Ectodermal cell (in vitro differentiated cells): ENCODE data around the gene DIP2B.

Experiments
- H3K27ac ChIP-seq: 2 replicates; pipeline ENCODE4 v1.7.0; 2013; ENCODE audit warnings: mild to moderate bottlenecking, low read depth, low read length; ENCODE audit not compliant: insufficient read depth, poor library complexity, severe bottlenecking
- H3K27me3 ChIP-seq: 2 replicates; pipeline ENCODE4 v1.7.0; 2013; ENCODE audit warnings: mild to moderate bottlenecking, low read length; ENCODE audit not compliant: insufficient read depth, control insufficient read depth, poor library complexity, severe bottlenecking
- H3K36me3 ChIP-seq: one replicate; pipeline ENCODE4 v1.7.0; 2013; ENCODE audit warnings: low read length; ENCODE audit not compliant: control insufficient read depth, insufficient read depth
- H3K4me1 ChIP-seq: one replicate; pipeline ENCODE4 v1.7.0; 2013; ENCODE audit warnings: low read length; ENCODE audit not compliant: control insufficient read depth, insufficient read depth
- H3K4me3 ChIP-seq: 2 replicates; pipeline ENCODE4 v1.7.0; 2013; ENCODE audit warnings: low read depth, low read length, control low read depth; ENCODE audit not compliant: insufficient read depth
- H3K9me3 ChIP-seq: 2 replicates; pipeline ENCODE4 v1.7.0; 2013; ENCODE audit warnings: mild to moderate bottlenecking, low read length, moderate library complexity; ENCODE audit not compliant: control insufficient read depth
- WGBS, 2 experiments: methylation state at CpG; one replicate each; pipeline ENCODE4 v1.1.7; 2013; ENCODE audit warnings: missing lambda C conversion rate in 2 of 2; 5-methylcytosine and 5-hydroxymethylcytosine counted together

DIP2B gene

GRCh38 chr12:50647031-50647430, 142.2 kb downstream of the DIP2B start:
- Histone ChIP-seq H3K4me1 (no peaks in the 10 kb centered on the region), H3K4me3 (no peak overlapping the region), H3K9me3 (no peaks in the 10 kb centered on the region), H3K27me3 (no peaks in the 10 kb centered on the region), H3K36me3 (no peaks in the 10 kb centered on the region), H3K27ac (no peak overlapping the region)
- 89 to 90% methylated on average over 8 of the region's 8 CpGs for WGBS, 2 experiments

DNA sequence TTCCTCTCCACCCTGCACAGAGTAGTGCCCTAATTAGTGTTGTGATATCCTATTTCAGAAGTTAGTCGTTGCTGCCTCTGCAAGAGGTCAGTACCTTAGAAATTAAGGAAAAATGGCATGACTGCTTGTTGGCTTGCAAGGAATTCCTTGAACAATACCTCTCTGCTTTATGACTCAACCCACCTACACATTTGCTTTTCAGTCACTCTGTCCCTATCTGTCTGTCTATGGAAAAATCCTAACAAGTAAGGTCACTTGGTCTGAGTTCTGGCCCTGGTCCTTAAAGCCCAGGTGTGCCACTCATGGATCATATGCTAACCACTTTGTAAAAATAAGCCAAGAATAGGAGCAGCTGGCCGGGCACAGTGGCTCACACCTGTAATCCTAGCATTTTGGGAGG, 142.7 kb downstream of the DIP2B start:
- no peaks in the 10 kb centered on the region for H3K27me3 ChIP-seq
- 80 to 90% methylated on average over 2 of the region's 2 CpGs for WGBS, 2 experiments
- H3K9me3 ChIP-seq: no peaks in the 10 kb centered on the region
- no peaks in the 10 kb centered on the region for H3K4me1 ChIP-seq
- no peak overlapping the region for H3K27ac ChIP-seq
- H3K4me3 ChIP-seq: no peak overlapping the region
- no peaks in the 10 kb centered on the region for H3K36me3 ChIP-seq

DNA sequence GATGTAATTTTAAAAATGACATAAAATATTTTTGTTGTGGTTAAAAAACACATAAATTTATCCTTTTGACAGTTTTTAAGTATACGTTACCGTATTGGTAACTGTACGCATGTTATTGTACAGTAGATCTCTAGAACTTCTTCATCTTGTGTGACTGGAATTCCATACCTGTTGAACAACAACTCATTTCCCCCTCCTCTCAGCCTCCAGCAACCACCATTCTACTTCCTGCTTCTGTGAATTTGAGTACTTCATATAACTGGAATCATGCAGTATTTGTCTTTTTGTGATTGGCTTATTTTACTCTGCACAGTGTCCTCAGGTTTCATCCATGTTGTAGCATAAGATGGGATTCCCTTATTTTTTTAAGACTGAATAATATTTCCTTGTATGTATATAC, 145.5 kb downstream of the DIP2B start:
- 93 to 98% methylated on average over 3 of the region's 3 CpGs for WGBS, 2 experiments
- Histone ChIP-seq H3K9me3 (no peaks in the 10 kb centered on the region), H3K4me1 (no peaks in the 10 kb centered on the region), H3K27me3 (no peaks in the 10 kb centered on the region), H3K36me3 (no peaks in the 10 kb centered on the region), H3K27ac (no peak overlapping the region), H3K4me3 (no peak overlapping the region)

DNA sequence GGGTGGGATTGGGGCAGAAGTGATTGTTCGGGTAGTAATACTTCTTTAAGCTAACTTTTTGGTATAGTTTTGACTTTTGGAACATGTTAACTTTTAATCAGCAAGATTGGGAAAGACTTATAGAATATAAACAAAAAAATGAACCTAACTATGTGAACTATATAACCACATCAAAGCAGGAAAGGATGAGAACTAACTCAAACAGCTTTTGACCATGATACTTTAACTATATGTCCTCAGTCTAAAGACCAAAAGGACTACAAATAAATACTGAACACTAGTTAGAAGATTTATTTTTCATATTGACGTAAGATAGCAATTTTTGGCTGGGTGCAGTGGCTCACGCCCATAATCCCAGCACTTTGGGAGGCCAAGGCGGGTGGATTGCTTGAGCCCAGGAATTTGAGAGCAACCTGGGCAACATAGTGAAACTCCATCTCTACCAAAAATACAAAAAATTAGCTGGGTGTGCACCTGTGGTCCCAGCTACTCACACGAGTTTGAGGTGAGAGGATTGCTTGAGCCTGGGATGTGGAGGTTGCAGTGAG, 150.7 kb downstream of the DIP2B start:
- H3K27ac ChIP-seq: no peak overlapping the region
- H3K27me3 ChIP-seq: no peaks in the 10 kb centered on the region
- no peaks in the 10 kb centered on the region for H3K9me3 ChIP-seq
- H3K36me3 ChIP-seq: no peaks in the 10 kb centered on the region
- WGBS, 2 experiments: 94% methylated on average over 4 of the region's 5 CpGs
- no peaks in the 10 kb centered on the region for H3K4me1 ChIP-seq
- no peak overlapping the region for H3K4me3 ChIP-seq

- Histone ChIP-seq H3K9me3 (no peaks in the 10 kb centered on the region), H3K27me3 (no peaks in the 10 kb centered on the region), H3K4me1 (no peaks in the 10 kb centered on the region), H3K4me3 (no peak overlapping the region), H3K36me3 (no peaks in the 10 kb centered on the region), H3K27ac (no peak overlapping the region)
- 94 to 100% methylated on average over 2 of the region's 2 CpGs for WGBS, 2 experiments
Measured at GRCh38 chr12:50659260-50659659, 154.5 kb downstream of the DIP2B start.

DNA sequence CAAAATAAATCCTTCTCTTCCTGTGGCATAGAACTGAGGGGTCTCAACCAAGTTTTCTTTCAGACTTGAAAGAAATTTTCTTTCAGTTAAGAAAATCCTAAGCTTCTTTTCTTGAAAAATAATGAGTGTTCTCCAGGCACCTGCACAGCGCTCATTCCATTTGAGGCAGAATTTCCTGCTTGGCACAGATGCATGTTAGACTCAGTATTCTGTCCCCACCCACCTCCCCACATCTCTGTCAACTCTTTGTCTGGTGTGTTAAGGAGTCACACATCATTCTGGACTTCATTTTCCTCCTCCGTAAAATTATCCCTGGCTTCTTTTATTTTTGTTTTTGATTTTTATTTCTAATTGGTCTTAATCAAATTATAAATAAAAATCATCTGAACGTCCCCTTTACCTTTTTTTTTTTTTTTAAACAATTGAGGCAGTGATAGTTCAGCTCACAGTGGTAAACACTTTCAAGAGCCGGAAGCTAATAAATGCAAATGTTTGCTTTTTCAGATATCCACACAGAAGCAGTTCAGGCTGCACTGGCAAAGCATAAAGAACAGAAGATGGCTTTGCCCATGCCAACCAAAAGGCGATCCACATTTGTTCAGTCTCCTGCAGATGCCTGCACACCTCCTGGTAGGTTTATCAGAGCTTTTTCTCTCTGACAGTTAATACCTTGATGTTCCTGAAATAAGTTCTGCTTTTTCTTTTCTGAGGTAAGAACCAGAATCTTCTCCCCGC, 155.1 kb downstream of the DIP2B start:
- no peaks in the 10 kb centered on the region for H3K36me3 ChIP-seq
- H3K9me3 ChIP-seq: no peaks in the 10 kb centered on the region
- H3K27me3 ChIP-seq: no peaks in the 10 kb centered on the region
- no peaks in the 10 kb centered on the region for H3K4me1 ChIP-seq
- H3K27ac ChIP-seq: no peak overlapping the region
- 91 to 96% methylated on average over 5 of the region's 6 CpGs for WGBS, 2 experiments
- H3K4me3 ChIP-seq: no peak overlapping the region

DNA sequence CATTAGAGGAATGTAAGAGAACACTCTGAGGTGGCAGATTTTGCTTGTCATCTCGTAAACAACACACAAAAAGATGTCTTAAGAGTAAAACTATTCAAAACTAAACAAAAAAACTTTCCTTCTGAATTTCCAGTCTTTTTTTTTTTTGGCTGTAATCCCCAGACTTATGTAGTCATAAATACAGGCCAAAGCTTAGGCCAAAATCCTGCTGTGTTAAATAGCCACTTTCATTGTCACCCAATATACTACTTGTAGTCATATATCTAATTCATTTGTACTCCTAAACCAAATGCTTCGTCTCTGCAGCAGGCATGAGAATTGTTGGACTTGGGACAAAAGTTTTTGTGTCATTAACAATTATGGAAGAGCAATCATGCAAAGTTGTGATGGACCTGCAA, 155.6 kb downstream of the DIP2B start:
- Histone ChIP-seq H3K4me1 (no peaks in the 10 kb centered on the region), H3K27ac (no peak overlapping the region), H3K36me3 (no peaks in the 10 kb centered on the region), H3K9me3 (no peaks in the 10 kb centered on the region), H3K4me3 (no peak overlapping the region), H3K27me3 (no peaks in the 10 kb centered on the region)
- 95% methylated on average over 2 of the region's 2 CpGs for WGBS, 2 experiments

GRCh38 chr12:50661300-50662115, 156.7 kb downstream of the DIP2B start:
- Histone ChIP-seq H3K4me1 (no peaks in the 10 kb centered on the region), H3K36me3 (no peaks in the 10 kb centered on the region), H3K9me3 (no peaks in the 10 kb centered on the region), H3K27me3 (no peaks in the 10 kb centered on the region), H3K27ac (no peak overlapping the region), H3K4me3 (no peak overlapping the region)
- WGBS, 2 experiments: 79 to 80% methylated on average over 6 to 7 of the region's 7 CpGs

- Histone ChIP-seq H3K4me3 (no peak overlapping the region), H3K27ac (no peak overlapping the region), H3K36me3 (no peaks in the 10 kb centered on the region), H3K9me3 (no peaks in the 10 kb centered on the region), H3K27me3 (no peaks in the 10 kb centered on the region), H3K4me1 (no peaks in the 10 kb centered on the region)
- WGBS, 2 experiments: 86 to 90% methylated on average over 1 of the region's 1 CpG
Measured at GRCh38 chr12:50662116-50662510, 157.3 kb downstream of the DIP2B start.

DNA sequence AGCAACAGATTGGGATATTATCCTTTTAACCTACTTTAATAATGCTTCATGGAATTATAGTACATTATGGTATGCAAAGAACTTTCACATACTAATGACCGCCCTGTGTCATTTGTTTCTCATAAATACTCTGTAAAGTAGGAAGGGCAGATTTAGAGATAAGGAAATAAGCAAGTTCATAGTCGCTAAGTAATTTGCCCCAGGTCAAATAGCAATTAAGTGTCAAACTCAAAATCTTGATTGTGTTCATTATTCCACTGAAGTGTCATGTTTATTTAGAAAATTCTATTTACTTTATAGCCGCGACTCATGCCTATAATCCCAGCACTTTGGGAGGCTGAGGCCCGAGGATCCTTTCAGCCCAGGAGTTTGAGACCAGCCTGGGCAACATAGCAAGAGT, 160.4 kb downstream of the DIP2B start:
- Histone ChIP-seq H3K9me3 (no peaks in the 10 kb centered on the region), H3K27me3 (no peaks in the 10 kb centered on the region), H3K4me1 (no peaks in the 10 kb centered on the region), H3K27ac (no peak overlapping the region), H3K36me3 (no peaks in the 10 kb centered on the region), H3K4me3 (no peak overlapping the region)
- WGBS, 2 experiments: 93 to 98% methylated on average over 4 to 5 of the region's 5 CpGs
